ENCODE measurements around the gene ALDH18A1. TPM values are rescaled to one million over a fixed set of nuclear protein-coding genes. Genes with fewer than 3 reads are reported as not detected.

ALDH18A1 gene
- 100 to 1,000 TPM in 1 of 4 donors, 10 to 100 TPM in 1, 1 to 10 TPM in 2; 4.7 to 112 (median 21.7) TPM for total RNA-seq

- TF ChIP-seq CTCF (IDR thresholded peaks at IDR 0.05) (no peak), POLR2A (IDR thresholded peaks at IDR 0.05) (peak in 1 of 2 donors; percentile 55)
- H3K4me1 ChIP-seq, result no peaks in the 10 kb centered on the region
- intact Hi-C loops (cut with DNase I; ENCODE audit: low total_unique reads), result no loop called here
- no peaks in the 10 kb centered on the region for H3K27me3 ChIP-seq
- no peaks in the 10 kb centered on the region for H3K36me3 ChIP-seq
- H3K27ac ChIP-seq, result peak within 1 kb of the TSS; percentile 62 to 72
- peak; percentile 91 to 96 for DNase-seq
- H3K4me3 ChIP-seq, result peak within 1 kb of the TSS; percentile 82 to 96
- no peaks in the 10 kb centered on the region for H3K9me3 ChIP-seq
These were observed at the start of gene ALDH18A1 for GRCh38 chr10:95656291-95657164. Gene ALDH18A1, minus strand, starts transcription at chr10:95656711. Its CDS starts 3,334 bp downstream, at chr10:95653377.

GRCh38 chr10:95698415-95698814 lies 41.9 kb upstream of the ALDH18A1 start:
- intact Hi-C loops (cut with DNase I; ENCODE audit: low total_unique reads), result loop anchor here (10.0 kb wide), 1 partner anchor 146 kb away; no protein-coding TSS in a partner anchor
- Histone ChIP-seq H3K9me3 (no peaks in the 10 kb centered on the region), H3K4me1 (no peaks in the 10 kb centered on the region), H3K27me3 (no peaks in the 10 kb centered on the region), H3K4me3 (no peak overlapping the region), H3K36me3 (no peaks in the 10 kb centered on the region), H3K27ac (no peak overlapping the region)
- TF ChIP-seq CTCF (IDR thresholded peaks at IDR 0.05), result no peak
- no peak for TF ChIP-seq POLR2A (IDR thresholded peaks at IDR 0.05)
- no peak for DNase-seq

- H3K36me3 ChIP-seq, result no peaks in the 10 kb centered on the region
- H3K27ac ChIP-seq, result no peak overlapping the region
- no peaks in the 10 kb centered on the region for H3K9me3 ChIP-seq
- no peak for TF ChIP-seq POLR2A (IDR thresholded peaks at IDR 0.05)
- peaks cover 4% of the 10 kb centered on the region in 2 donors for H3K4me1 ChIP-seq
- no peak overlapping the region for H3K4me3 ChIP-seq
- no peaks in the 10 kb centered on the region for H3K27me3 ChIP-seq
- intact Hi-C loops (cut with DNase I; ENCODE audit: low total_unique reads), result loop anchor here (10.0 kb wide), 1 partner anchor 147 kb away; no protein-coding TSS in a partner anchor
- DNase-seq, result no peak
These were observed 40.9 kb upstream of the ALDH18A1 start for GRCh38 chr10:95697429-95697828.

- TF ChIP-seq POLR2A (IDR thresholded peaks at IDR 0.05) (no peak), CTCF (IDR thresholded peaks at IDR 0.05) (no peak)
- H3K4me1 ChIP-seq, result peaks cover 4 to 12% of the 10 kb centered on the region in 2 donors
- no peak overlapping the region for H3K4me3 ChIP-seq
- intact Hi-C loops (cut with DNase I; ENCODE audit: low total_unique reads), result loop anchor here (10.0 kb wide), 1 partner anchor 150 kb away; no protein-coding TSS in a partner anchor
- H3K27ac ChIP-seq, result peak overlapping the region in 1 of 2 donors; percentile 67
- H3K36me3 ChIP-seq, result no peaks in the 10 kb centered on the region
- DNase-seq, result no peak
- H3K27me3 ChIP-seq, result no peaks in the 10 kb centered on the region
- H3K9me3 ChIP-seq, result no peaks in the 10 kb centered on the region
These were observed 38.2 kb upstream of the ALDH18A1 start for GRCh38 chr10:95694665-95695064.

- intact Hi-C loops (cut with DNase I; ENCODE audit: low total_unique reads), result loop anchor here (10.0 kb wide), 1 partner anchor 151 kb away; no protein-coding TSS in a partner anchor
- peaks cover 4 to 12% of the 10 kb centered on the region in 2 donors for H3K4me1 ChIP-seq
- H3K9me3 ChIP-seq, result no peaks in the 10 kb centered on the region
- H3K36me3 ChIP-seq, result no peaks in the 10 kb centered on the region
- H3K4me3 ChIP-seq, result peak within 1 kb of the TSS; percentile 68 to 87
- no peaks in the 10 kb centered on the region for H3K27me3 ChIP-seq
- DNase-seq, result peak; percentile 98
- peak within 1 kb of the TSS; percentile 79 to 88 for H3K27ac ChIP-seq
- TF ChIP-seq CTCF (IDR thresholded peaks at IDR 0.05) (peak; percentile 98 to 100 (median 100)), POLR2A (IDR thresholded peaks at IDR 0.05) (peak; percentile 46 to 77)
These were observed 37.4 kb upstream of the ALDH18A1 start, which contains the start of gene TCTN3 for GRCh38 chr10:95693668-95694534. Gene TCTN3, minus strand, starts transcription at chr10:95693927. Its CDS starts 28 bp downstream, at chr10:95693899.
